ENCODE results near the gene HBP1. TPM values are rescaled to one million over a fixed set of nuclear protein-coding genes. Genes with fewer than 3 reads are reported as not detected.

The HBP1 gene
- total RNA-seq, 2 donors from 2014 or later: 30.3 to 48.8 TPM

DNA sequence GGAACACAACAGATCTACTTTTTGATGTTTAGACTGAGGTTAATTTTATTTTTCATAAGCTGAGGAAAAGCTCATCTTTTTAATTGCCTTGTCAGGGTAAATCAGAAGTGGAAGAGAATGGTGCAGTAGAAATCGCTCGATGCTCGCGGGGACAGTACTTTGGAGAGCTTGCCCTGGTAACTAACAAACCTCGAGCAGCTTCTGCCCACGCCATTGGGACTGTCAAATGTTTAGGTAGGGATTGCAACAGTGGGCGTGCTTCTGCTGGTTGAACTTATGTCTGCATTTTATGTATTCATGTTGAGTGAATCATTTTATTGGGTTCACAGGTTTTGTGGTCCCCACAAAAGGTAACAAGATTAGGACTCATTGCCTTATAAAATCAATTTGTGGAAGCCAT, 11.7 kb upstream of the HBP1 start:
- no peaks in the 10 kb centered on the region for H3K9me3 ChIP-seq
- no peak overlapping the region for H3K27ac ChIP-seq
- intact Hi-C loops (cut with DNase I): no loop called here
- no peaks in the 10 kb centered on the region for H3K27me3 ChIP-seq
- H3K4me1 ChIP-seq: no peaks in the 10 kb centered on the region
- no peak for TF ChIP-seq POLR2A (IDR thresholded peaks at IDR 0.05)
- TF ChIP-seq, protein P1, sequence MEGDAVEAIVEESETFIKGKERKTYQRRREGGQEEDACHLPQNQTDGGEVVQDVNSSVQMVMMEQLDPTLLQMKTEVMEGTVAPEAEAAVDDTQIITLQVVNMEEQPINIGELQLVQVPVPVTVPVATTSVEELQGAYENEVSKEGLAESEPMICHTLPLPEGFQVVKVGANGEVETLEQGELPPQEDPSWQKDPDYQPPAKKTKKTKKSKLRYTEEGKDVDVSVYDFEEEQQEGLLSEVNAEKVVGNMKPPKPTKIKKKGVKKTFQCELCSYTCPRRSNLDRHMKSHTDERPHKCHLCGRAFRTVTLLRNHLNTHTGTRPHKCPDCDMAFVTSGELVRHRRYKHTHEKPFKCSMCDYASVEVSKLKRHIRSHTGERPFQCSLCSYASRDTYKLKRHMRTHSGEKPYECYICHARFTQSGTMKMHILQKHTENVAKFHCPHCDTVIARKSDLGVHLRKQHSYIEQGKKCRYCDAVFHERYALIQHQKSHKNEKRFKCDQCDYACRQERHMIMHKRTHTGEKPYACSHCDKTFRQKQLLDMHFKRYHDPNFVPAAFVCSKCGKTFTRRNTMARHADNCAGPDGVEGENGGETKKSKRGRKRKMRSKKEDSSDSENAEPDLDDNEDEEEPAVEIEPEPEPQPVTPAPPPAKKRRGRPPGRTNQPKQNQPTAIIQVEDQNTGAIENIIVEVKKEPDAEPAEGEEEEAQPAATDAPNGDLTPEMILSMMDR (IDR thresholded peaks at IDR 0.05): no peak
- WGBS, 2 donors: 84 to 85% methylated on average over 7 of the region's 7 CpGs
- DNase-seq: no peak
- ATAC-seq: no peak
- H3K4me3 ChIP-seq: no peak overlapping the region
- H3K36me3 ChIP-seq (replicated peaks in 1 of 2; ENCODE audit: insufficient read depth in 1 of 2, low read depth in 2 of 2): no peaks in the 10 kb centered on the region

- DNase-seq (no peak), ATAC-seq (no peak)
- Histone ChIP-seq H3K27me3 (no peaks in the 10 kb centered on the region), H3K36me3 (replicated peaks in 1 of 2; ENCODE audit: insufficient read depth in 1 of 2, low read depth in 2 of 2) (no peaks in the 10 kb centered on the region), H3K4me3 (no peak overlapping the region), H3K4me1 (no peaks in the 10 kb centered on the region), H3K27ac (no peak overlapping the region), H3K9me3 (no peaks in the 10 kb centered on the region)
- 65 to 80% methylated on average over 2 of the region's 2 CpGs for WGBS, 2 donors
- intact Hi-C loops (cut with DNase I): no loop called here
- TF ChIP-seq, protein P1 (IDR thresholded peaks at IDR 0.05): no peak
- TF ChIP-seq POLR2A (IDR thresholded peaks at IDR 0.05): no peak
Measured at GRCh38 chr7:107158028-107158427, 10.8 kb upstream of the HBP1 start.

DNA sequence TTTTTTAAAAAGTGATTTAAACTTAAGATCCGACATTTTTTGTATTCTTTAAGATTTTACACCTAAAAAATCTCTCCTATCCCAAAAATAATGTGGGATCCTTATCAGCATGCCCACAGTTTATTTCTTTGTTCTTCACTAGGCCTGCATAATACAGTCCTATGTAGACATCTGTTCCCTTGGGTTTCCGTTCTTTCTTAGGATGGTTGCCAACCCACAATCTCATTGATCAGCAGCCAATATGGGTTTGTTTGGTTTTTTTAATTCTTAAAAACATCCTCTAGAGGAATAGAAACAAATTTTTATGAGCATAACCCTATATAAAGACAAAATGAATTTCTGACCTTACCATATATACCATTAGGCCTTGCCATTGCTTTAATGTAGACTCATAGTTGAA, 8.4 kb upstream of the HBP1 start:
- no peak for ATAC-seq
- intact Hi-C loops (cut with DNase I): no loop called here

DNA sequence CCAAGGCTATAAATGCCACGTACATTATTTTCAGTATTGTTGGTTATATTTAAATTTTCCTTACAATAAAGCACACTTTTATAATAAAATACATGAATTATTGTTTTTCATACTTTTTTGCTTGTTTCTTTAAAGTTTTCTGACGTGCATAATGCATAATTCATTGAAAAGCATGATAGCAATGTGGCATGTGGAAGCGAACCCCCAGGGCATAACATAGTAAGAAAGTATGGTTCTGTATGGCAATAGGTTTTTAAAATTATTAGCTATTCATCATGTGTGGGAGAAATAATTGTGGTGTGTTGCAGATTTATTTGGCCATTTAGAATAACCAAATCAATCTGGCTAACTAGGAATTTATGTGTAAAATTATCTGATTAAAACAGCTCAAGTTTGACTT, 7.4 kb upstream of the HBP1 start:
- H3K4me3 ChIP-seq: no peak overlapping the region
- H3K9me3 ChIP-seq: no peaks in the 10 kb centered on the region
- intact Hi-C loops (cut with DNase I): no loop called here
- no peak for DNase-seq
- no peaks in the 10 kb centered on the region for H3K4me1 ChIP-seq
- H3K27me3 ChIP-seq: no peaks in the 10 kb centered on the region
- ATAC-seq: no peak
- TF ChIP-seq POLR2A (IDR thresholded peaks at IDR 0.05): no peak
- TF ChIP-seq, protein P1 (IDR thresholded peaks at IDR 0.05): no peak
- H3K27ac ChIP-seq: no peak overlapping the region
- no peaks in the 10 kb centered on the region for H3K36me3 ChIP-seq (replicated peaks in 1 of 2; ENCODE audit: insufficient read depth in 1 of 2, low read depth in 2 of 2)
- WGBS, 2 donors: 74 to 81% methylated on average over 3 of the region's 3 CpGs

More for the DNA sequence above, 8.4 kb upstream of the HBP1 start:
- Histone ChIP-seq H3K9me3 (no peaks in the 10 kb centered on the region), H3K4me3 (no peak overlapping the region), H3K27ac (no peak overlapping the region), H3K36me3 (replicated peaks in 1 of 2; ENCODE audit: insufficient read depth in 1 of 2, low read depth in 2 of 2) (no peaks in the 10 kb centered on the region), H3K4me1 (no peaks in the 10 kb centered on the region), H3K27me3 (no peaks in the 10 kb centered on the region)
- no peak for DNase-seq
- 67 to 72% methylated on average over 2 of the region's 2 CpGs for WGBS, 2 donors
- TF ChIP-seq, protein P1 (IDR thresholded peaks at IDR 0.05): no peak
- TF ChIP-seq POLR2A (IDR thresholded peaks at IDR 0.05): no peak

DNA sequence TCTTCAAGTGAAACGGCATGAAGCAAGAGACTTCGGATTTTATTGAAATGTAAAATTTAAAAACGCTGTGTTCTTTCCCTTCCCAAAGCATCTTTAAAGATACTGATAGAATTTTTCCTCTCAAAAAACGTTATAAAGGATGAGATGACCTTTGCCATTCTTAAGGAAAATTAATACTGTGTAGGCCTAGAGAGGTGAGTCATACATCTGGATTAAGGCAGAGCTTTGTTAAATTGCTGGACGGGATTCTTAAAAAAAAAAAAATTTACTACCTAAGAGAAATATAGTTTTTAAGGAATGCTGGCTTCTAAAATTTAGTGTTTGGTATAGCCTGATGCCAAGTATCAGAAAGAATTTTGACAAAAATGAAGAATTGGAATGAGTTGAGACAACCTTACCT, 6.3 kb upstream of the HBP1 start:
- 75 to 76% methylated on average over 5 of the region's 5 CpGs for WGBS, 2 donors

More for the DNA sequence above, 6.3 kb upstream of the HBP1 start:
- intact Hi-C loops (cut with DNase I): no loop called here
- Histone ChIP-seq H3K9me3 (no peaks in the 10 kb centered on the region), H3K36me3 (replicated peaks in 1 of 2; ENCODE audit: insufficient read depth in 1 of 2, low read depth in 2 of 2) (no peaks in the 10 kb centered on the region), H3K27me3 (no peaks in the 10 kb centered on the region), H3K27ac (no peak overlapping the region), H3K4me1 (no peaks in the 10 kb centered on the region), H3K4me3 (no peak overlapping the region)
- TF ChIP-seq POLR2A (IDR thresholded peaks at IDR 0.05): no peak
- no peak for ATAC-seq
- no peak for DNase-seq

Measured in body of pancreas (tissue), 4 donors.